GM12801 (cell line): ENCODE results near the gene LRRC8A.

ENCODE experiments used
- TF ChIP-seq, protein P1 (sequence below): IDR thresholded peaks from one replicate; pipeline ENCODE4 v1.5.1; 2011; ENCODE audit warnings: control low read depth; ENCODE audit not compliant: insufficient read length; ENCODE audit errors: extremely low read depth

The LRRC8A gene

DNA sequence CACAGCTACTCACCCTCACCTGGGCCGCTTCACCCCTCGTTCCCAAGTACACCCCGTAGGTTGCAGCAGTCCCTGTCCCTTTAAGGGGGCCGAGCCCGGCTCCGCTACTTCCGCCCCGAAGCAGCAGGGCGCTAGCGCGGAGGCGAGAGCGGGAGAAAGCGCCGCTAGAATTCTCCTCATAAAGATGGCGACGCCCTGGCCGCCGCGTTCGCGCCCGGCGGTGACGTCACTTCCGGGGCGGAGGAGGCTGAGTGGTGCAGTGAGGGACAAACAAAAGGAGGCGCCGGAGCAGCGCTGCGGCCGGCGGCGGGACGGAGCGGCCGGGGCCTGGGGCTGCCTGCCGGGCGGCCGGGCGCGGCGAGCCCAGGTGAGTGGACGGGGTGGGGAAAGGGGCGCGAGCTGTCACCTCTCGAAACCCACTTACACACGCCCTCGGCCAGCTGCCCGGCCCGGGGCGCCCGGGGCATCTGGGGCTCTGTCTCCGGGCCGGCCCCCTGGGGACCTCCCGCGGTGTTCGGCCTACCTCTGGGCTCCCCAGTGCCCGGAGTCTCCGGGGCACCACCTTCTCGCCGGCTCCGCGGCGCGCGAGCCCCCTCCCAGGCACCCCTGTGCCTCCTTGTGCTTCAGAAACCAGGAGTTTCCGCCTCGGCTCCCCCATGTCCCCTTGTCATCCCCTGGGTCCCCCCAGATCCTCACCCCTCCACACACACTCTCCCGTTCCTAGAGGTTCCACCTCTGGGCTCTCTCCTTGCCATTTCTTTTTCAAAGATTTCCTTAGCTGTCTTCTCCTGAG lies at the start of gene LRRC8A, which contains the start of gene KYAT1:
LRRC8A (plus strand) TSS at position 250 of the 793 bp plus-strand sequence. CDS start 25,032 bp downstream, outside the sequence.
KYAT1 (minus strand) TSS at position 67 of the 793 bp plus-strand sequence. CDS start 36,545 bp downstream, outside the sequence.
- TF ChIP-seq, protein P1, sequence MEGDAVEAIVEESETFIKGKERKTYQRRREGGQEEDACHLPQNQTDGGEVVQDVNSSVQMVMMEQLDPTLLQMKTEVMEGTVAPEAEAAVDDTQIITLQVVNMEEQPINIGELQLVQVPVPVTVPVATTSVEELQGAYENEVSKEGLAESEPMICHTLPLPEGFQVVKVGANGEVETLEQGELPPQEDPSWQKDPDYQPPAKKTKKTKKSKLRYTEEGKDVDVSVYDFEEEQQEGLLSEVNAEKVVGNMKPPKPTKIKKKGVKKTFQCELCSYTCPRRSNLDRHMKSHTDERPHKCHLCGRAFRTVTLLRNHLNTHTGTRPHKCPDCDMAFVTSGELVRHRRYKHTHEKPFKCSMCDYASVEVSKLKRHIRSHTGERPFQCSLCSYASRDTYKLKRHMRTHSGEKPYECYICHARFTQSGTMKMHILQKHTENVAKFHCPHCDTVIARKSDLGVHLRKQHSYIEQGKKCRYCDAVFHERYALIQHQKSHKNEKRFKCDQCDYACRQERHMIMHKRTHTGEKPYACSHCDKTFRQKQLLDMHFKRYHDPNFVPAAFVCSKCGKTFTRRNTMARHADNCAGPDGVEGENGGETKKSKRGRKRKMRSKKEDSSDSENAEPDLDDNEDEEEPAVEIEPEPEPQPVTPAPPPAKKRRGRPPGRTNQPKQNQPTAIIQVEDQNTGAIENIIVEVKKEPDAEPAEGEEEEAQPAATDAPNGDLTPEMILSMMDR: no peak

DNA sequence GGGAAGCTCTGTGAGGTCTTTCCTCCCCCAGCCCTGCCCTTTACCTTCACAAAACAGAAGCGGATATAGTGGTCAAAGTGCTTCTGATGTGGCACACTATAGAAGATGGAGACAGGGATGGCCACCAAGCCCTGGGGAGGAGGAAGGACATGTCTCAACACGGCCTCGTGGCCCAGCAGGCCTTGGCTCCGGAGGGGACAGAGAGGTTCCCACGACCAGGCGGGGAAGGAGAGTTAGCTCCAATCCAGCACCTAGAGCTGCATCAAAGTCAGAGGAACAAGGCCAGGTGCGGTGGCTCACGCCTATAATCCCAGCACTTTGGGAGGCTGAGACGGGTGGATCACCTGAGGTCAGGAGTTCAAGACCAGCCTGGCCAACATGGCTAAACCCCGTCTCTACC lies 48.2 kb upstream of the LRRC8A start:
- TF ChIP-seq, protein P1: no peak

DNA sequence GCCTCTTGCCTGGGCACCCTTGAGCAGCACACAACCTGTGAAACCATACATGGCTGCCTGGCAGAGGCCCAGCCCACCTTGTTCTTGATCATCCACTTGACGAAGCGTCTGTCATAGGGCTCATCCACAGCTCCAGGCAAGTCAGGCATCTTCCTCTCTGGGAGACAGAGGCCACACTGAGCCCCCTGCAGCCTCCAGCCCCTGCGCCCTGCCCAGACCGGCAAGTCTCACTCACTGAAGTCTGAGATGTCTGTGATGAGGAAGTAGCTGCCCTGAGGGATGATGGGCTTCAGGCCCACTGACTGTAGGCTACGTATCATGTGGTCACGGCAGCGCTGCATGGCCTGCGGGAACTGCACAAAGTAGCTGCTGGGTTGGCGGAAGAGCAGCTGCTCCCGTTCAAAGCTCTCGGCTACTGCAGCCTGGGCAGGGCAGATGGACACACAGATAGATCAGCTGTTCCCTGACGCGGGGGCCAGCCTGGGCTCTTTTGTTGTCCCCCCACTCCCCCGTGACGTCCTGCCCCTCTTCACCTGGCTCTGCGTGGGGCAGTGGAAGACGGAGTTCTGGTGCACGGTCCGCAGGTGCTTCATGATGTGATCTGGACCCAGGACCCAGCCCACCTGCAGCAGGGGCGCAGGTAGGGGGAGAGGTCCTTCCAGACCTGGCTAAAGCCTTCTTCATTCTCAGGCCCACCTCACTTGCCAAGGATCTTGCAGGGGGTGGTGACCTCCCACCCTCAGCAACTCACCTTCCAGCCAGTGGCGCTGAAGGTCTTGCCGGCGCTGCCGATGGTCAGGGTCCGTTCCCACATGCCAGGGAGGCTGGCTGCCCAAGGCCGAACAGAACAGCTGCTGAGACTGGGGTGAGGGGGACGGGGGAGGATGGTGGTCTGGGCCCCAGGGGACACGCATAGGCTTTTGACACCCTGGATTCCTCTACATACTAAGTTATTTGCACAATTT lies 46.4 kb upstream of the LRRC8A start:
- TF ChIP-seq, protein P1: no peak

DNA sequence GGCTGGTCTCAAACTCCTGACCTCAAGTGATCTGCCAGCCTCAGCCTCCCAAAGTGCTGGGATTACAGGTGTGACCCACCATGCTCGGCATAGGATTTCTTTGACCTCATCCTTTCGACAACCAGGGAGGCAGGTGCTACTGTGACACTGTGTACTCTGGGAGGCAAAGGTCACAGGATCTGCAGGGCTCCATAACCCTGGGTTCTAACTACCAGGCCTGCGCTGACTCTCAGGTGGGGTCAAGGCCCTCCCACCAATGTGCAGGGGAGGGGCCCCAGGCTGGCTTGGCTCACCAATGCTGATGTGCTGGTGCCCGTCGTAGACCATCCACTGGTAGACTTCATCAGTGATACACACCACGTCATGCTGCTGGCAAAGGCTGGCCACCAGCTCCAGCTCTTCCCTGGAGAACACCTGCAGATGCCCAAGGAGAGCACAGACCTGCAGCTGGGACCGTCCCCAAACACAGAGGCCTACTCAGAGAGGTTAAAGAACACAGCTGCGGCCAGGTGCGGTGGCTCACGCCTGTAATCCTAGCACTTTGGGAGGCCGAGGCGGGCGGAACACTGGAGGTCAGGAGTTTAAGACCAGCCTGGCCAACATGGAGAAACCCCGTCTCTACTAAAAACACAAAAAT lies 45.3 kb upstream of the LRRC8A start:
- TF ChIP-seq, protein P1: no peak

DNA sequence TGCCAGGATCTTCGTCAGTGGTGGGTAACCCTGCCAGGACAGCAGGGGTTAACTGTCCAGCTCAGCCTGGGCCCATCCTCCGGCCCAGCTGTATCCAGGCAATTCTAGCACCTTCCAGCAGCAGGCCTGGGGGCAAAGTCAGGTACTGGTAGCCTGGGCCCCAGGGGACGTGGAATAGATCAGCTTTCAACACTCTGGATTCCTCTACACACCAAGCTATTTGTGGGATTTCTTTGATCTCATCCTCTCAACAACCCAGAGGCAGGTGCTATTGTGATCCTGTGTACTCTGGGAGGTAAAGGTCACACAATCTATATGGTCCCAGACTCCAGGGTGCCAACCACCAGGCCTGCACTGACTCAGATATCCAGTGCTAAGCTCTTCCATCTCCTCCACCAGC lies 43.6 kb upstream of the LRRC8A start:
- TF ChIP-seq, protein P1: no peak

DNA sequence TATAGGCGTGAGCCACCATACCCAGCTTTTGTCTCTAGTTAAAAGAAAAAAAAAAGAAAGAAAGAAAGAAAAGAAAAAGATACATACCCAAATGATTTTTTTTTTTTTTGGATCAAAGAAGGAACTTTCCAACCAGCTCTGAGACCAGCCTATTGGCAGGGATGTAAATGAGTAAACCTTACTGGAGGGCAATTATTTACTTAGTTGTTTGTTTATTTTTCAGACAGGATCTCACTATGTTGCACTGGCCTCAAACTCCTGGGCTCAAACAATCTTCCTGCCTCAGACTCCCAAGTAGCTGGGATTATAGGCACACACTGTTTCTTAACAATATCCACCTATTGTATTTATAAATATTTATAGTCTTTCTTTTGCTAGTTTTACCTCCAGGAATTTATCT lies 41.4 kb upstream of the LRRC8A start:
- TF ChIP-seq, protein P1: no peak
